Neural cell (in vitro differentiated cells): ENCODE measurements around the gene MINDY4B. TPM values are rescaled to one million over a fixed set of nuclear protein-coding genes. Genes with fewer than 3 reads are reported as not detected.

Experiments
- H2AFZ ChIP-seq: fragments of 200-600, 300-800 bp; sonication (generic), shearing (Covaris generic); 2 replicates; pipeline ENCODE4 v1.6.0; 2014; ENCODE audit warnings: low read depth, mild to moderate bottlenecking, antibody characterized with exemption, low read length, moderate library complexity
- H3F3A ChIP-seq: fragments of 200-600 bp; shearing (Covaris generic); 2 replicates; pipeline ENCODE4 v1.6.1; 2016; ENCODE audit warnings: mild to moderate bottlenecking, moderate library complexity, mixed read lengths, antibody characterized with exemption, low read length; ENCODE audit not compliant: insufficient read depth, poor library complexity, severe bottlenecking
- H3K27ac ChIP-seq: fragments of 200-600, 300-800 bp; sonication (generic), shearing (Covaris generic); 2 replicates; pipeline ENCODE4 v1.5.1; 2014; ENCODE audit warnings: mild to moderate bottlenecking, low read length, moderate library complexity
- H3K27me3 ChIP-seq: fragments of 300-800, 200-600 bp; sonication (generic), shearing (Covaris generic); 2 replicates; pipeline ENCODE4 v1.6.0; 2014; ENCODE audit warnings: mild to moderate bottlenecking, low read depth, low read length, moderate library complexity; ENCODE audit not compliant: insufficient read depth
- H3K36me3 ChIP-seq: fragments of 300-800, 200-600 bp; sonication (generic), shearing (Covaris generic); 2 replicates; pipeline ENCODE4 v1.5.1; 2014; ENCODE audit warnings: mild to moderate bottlenecking, antibody characterized with exemption, low read length, moderate library complexity; ENCODE audit not compliant: insufficient read depth
- H3K4me2 ChIP-seq: fragments of 300-800, 200-600 bp; sonication (generic), shearing (Covaris generic); 2 replicates; pipeline ENCODE4 v1.6.0; 2014; ENCODE audit warnings: mild to moderate bottlenecking, low read length
- H3K4me3 ChIP-seq: fragments of 300-800, 200-600 bp; sonication (generic), shearing (Covaris generic); 2 replicates; pipeline ENCODE4 v1.5.1; 2014; ENCODE audit warnings: mild to moderate bottlenecking, low read length, moderate library complexity
- H3K79me2 ChIP-seq: fragments of 200-600 bp; shearing (Covaris generic); replicated peaks from 2 replicates; pipeline ENCODE4 v1.6.0; 2014; ENCODE audit warnings: mild to moderate bottlenecking, low read length, moderate library complexity; ENCODE audit not compliant: insufficient read depth
- H3K9ac ChIP-seq: fragments of 300-800, 200-600 bp; sonication (generic), shearing (Covaris generic); 2 replicates; pipeline ENCODE4 v1.6.1; 2016; ENCODE audit warnings: mild to moderate bottlenecking, low read length, mixed read lengths
- H3K9me2 ChIP-seq: fragments of 200-600 bp; shearing (Covaris generic); 2 replicates; pipeline ENCODE4 v1.6.1; 2016; ENCODE audit warnings: mild to moderate bottlenecking, low read length, mixed read lengths; ENCODE audit not compliant: insufficient read depth
- H3K9me3 ChIP-seq: fragments of 200-600, 300-800 bp; sonication (generic), shearing (Covaris generic); 2 replicates; pipeline ENCODE4 v1.6.1; 2016; ENCODE audit warnings: mild to moderate bottlenecking, mixed run types, low read length, moderate library complexity, mixed read lengths
- H4K20me1 ChIP-seq: fragments of 200-600 bp; shearing (Covaris generic); 2 replicates; pipeline ENCODE4 v1.6.1; 2016; ENCODE audit warnings: mild to moderate bottlenecking, mixed run types; ENCODE audit not compliant: insufficient read depth
- EP300 ChIP-seq: fragments of 450-650 bp; conservative IDR thresholded peaks from 2 replicates; pipeline ENCODE4 v1.6.1; 2014; ENCODE audit warnings: antibody characterized with exemption, mild to moderate bottlenecking, moderate library complexity; ENCODE audit not compliant: poor library complexity, severe bottlenecking
- EZH2 ChIP-seq: fragments of 200-600, 300-800 bp; shearing (Covaris generic), sonication (generic); IDR thresholded peaks from 2 replicates; pipeline ENCODE4 v1.6.1; 2014; ENCODE audit warnings: antibody characterized with exemption, low read length, borderline replicate concordance, mild to moderate bottlenecking; ENCODE audit not compliant: insufficient read depth, poor library complexity, severe bottlenecking
- MXI1 ChIP-seq: fragments of 450-650 bp; conservative IDR thresholded peaks from 2 replicates; pipeline ENCODE4 v1.6.1; 2014; ENCODE audit warnings: antibody characterized with exemption, mild to moderate bottlenecking; ENCODE audit not compliant: poor library complexity, severe bottlenecking
- POLR2AphosphoS5 ChIP-seq: IDR thresholded peaks from 2 replicates; pipeline ENCODE4 v1.6.1; 2012
- RAD21 ChIP-seq: fragments of 450-650 bp; conservative IDR thresholded peaks from 2 replicates; pipeline ENCODE4 v1.6.1; 2014; ENCODE audit warnings: antibody characterized with exemption, mild to moderate bottlenecking, moderate library complexity
- SMC3 ChIP-seq: fragments of 450-650 bp; conservative IDR thresholded peaks from 2 replicates; pipeline ENCODE4 v1.6.1; 2014; ENCODE audit warnings: antibody characterized with exemption, mild to moderate bottlenecking, moderate library complexity; ENCODE audit not compliant: poor library complexity
- TAF1 ChIP-seq: IDR thresholded peaks from 2 replicates; pipeline ENCODE4 v1.6.1; 2012; ENCODE audit warnings: low read depth
- polyA plus RNA-seq: library from polyadenylated mRNA; depleted of rRNA; stranded (reverse); fragments of >200 nt; gene quantifications from 2 replicates; pipeline ENCODE4 v1.2.3, GENCODE V29; 2014
- TF ChIP-seq, protein P1 (sequence below): fragments of 450-650 bp; IDR thresholded peaks from 2 replicates; pipeline ENCODE4 v1.5.1; 2014; ENCODE audit warnings: antibody characterized with exemption, mild to moderate bottlenecking, moderate library complexity; ENCODE audit not compliant: poor library complexity, severe bottlenecking
- TF ChIP-seq, protein P2 (sequence below): IDR thresholded peaks from 2 replicates; pipeline ENCODE4 v1.6.1; 2012; ENCODE audit warnings: borderline replicate concordance

The MINDY4B gene
- polyA plus RNA-seq, 1 donor from 2014 or later, result not detected

DNA sequence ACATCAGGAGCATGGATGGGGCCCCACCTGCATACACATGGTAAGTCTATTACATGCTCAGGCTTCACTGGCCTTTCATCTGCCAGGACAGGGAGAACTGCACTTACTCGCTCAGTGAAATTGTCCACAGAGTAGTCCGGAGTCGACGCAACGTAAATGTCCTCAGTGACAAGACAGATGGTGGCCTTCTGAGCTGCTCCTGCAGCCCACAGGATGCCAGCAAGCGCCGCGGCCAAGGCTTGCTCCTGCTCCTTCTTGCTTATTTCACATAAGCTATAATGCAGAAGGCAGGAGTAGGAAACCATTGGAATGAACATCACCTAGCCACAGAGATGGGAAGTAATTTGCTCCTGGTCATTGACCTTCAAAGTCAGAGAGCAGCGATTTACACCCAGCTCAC is 14.4 kb downstream of the MINDY4B start:
- Histone ChIP-seq H3K27me3 (no peaks in the 10 kb centered on the region), H2AFZ (no peak overlapping the region), H3K79me2 (no peaks in the 10 kb centered on the region), H3K9me3 (no peaks in the 10 kb centered on the region), H3K9ac (no peak overlapping the region), H3K27ac (no peak overlapping the region), H3K4me3 (no peak overlapping the region), H4K20me1 (no peaks in the 10 kb centered on the region), H3K9me2 (no peaks in the 10 kb centered on the region), H3K4me2 (no peak overlapping the region), H3K36me3 (no peaks in the 10 kb centered on the region), H3F3A (no peaks in the 10 kb centered on the region)
- TF ChIP-seq TAF1, result no peak
- TF ChIP-seq SMC3, result no peak
- TF ChIP-seq, protein P1, sequence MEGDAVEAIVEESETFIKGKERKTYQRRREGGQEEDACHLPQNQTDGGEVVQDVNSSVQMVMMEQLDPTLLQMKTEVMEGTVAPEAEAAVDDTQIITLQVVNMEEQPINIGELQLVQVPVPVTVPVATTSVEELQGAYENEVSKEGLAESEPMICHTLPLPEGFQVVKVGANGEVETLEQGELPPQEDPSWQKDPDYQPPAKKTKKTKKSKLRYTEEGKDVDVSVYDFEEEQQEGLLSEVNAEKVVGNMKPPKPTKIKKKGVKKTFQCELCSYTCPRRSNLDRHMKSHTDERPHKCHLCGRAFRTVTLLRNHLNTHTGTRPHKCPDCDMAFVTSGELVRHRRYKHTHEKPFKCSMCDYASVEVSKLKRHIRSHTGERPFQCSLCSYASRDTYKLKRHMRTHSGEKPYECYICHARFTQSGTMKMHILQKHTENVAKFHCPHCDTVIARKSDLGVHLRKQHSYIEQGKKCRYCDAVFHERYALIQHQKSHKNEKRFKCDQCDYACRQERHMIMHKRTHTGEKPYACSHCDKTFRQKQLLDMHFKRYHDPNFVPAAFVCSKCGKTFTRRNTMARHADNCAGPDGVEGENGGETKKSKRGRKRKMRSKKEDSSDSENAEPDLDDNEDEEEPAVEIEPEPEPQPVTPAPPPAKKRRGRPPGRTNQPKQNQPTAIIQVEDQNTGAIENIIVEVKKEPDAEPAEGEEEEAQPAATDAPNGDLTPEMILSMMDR, result no peak
- TF ChIP-seq MXI1, result no peak
- no peak for TF ChIP-seq EP300
- TF ChIP-seq, protein P2, sequence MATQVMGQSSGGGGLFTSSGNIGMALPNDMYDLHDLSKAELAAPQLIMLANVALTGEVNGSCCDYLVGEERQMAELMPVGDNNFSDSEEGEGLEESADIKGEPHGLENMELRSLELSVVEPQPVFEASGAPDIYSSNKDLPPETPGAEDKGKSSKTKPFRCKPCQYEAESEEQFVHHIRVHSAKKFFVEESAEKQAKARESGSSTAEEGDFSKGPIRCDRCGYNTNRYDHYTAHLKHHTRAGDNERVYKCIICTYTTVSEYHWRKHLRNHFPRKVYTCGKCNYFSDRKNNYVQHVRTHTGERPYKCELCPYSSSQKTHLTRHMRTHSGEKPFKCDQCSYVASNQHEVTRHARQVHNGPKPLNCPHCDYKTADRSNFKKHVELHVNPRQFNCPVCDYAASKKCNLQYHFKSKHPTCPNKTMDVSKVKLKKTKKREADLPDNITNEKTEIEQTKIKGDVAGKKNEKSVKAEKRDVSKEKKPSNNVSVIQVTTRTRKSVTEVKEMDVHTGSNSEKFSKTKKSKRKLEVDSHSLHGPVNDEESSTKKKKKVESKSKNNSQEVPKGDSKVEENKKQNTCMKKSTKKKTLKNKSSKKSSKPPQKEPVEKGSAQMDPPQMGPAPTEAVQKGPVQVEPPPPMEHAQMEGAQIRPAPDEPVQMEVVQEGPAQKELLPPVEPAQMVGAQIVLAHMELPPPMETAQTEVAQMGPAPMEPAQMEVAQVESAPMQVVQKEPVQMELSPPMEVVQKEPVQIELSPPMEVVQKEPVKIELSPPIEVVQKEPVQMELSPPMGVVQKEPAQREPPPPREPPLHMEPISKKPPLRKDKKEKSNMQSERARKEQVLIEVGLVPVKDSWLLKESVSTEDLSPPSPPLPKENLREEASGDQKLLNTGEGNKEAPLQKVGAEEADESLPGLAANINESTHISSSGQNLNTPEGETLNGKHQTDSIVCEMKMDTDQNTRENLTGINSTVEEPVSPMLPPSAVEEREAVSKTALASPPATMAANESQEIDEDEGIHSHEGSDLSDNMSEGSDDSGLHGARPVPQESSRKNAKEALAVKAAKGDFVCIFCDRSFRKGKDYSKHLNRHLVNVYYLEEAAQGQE, result no peak
- no peak for TF ChIP-seq POLR2AphosphoS5
- no peak for TF ChIP-seq RAD21

- TF ChIP-seq POLR2AphosphoS5 (no peak), EP300 (no peak), EZH2 (no peak), TAF1 (no peak), RAD21 (no peak), SMC3 (no peak)
- TF ChIP-seq, protein P2, result no peak
- no peak overlapping the region for H3K4me2 ChIP-seq
- H3K9me2 ChIP-seq, result no peaks in the 10 kb centered on the region
- H4K20me1 ChIP-seq, result no peaks in the 10 kb centered on the region
- no peak overlapping the region for H3K4me3 ChIP-seq
- no peak overlapping the region for H2AFZ ChIP-seq
- no peak overlapping the region for H3K27ac ChIP-seq
- H3K9ac ChIP-seq, result no peak overlapping the region
- H3K79me2 ChIP-seq, result no peaks in the 10 kb centered on the region
- no peaks in the 10 kb centered on the region for H3F3A ChIP-seq
- no peaks in the 10 kb centered on the region for H3K9me3 ChIP-seq
- H3K36me3 ChIP-seq, result no peaks in the 10 kb centered on the region
- H3K27me3 ChIP-seq, result no peaks in the 10 kb centered on the region
Observed at GRCh38 chr3:150890295-150890694, 14.9 kb downstream of the MINDY4B start.
